ENCODE data around the gene RAI14.
"Not testable (repeated sequence)": the region's sequence is repeated elsewhere in the genome, so short reads cannot be mapped to it uniquely, and the experiment has no call there.

The RAI14 gene

DNA sequence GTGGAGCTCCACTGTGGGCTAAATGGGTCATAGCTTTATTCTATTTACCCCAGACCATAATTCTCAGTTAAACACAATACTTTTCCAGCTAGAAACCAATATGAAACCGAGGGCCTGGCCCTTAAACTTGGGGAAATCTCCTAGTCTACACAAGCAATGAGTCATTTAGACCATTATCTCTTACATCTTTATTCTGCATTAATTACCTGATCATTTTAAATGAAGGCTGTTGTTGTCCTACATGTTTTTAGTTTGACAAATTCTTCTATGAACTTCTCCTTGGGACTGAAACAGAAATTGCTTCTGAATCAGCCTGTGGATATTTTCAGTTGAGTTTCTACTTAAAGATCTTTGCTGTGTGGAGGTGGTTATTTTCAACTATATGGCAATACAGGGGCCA is 37.9 kb downstream of the RAI14 start:
- TF ChIP-seq ZNF274 (IDR thresholded peaks at IDR 0.05; ENCODE audit: low read depth, low read length): no peak
- no peak overlapping the region for H3K4me3 ChIP-seq (ENCODE audit: low read length)

DNA sequence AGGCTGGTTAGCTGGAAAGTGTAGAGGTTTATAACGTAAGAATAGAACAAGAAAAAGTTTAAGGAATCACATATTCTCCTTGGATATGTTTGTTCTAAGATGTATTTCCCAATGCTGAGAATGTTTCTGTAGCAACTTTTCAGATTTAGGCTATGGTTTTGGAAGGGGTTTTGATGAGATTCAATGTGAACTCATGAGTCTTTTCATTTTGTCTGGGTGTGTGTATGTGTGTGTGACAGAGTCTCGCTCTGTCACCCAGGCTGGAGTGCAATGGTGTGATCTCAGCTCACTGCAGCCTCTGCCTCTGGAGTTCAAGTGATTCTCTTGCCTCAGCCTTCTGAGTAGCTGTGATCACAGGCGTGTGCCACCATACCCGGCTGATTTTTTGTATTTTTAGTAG is 38.6 kb downstream of the RAI14 start:
- no peak overlapping the region for H3K4me3 ChIP-seq (ENCODE audit: low read length)
- TF ChIP-seq ZNF274 (IDR thresholded peaks at IDR 0.05; ENCODE audit: low read depth, low read length): no peak

GRCh38 chr5:34695275-34696027 is 39.3 kb downstream of the RAI14 start:
- H3K4me3 ChIP-seq (ENCODE audit: low read length): no peak overlapping the region
- no peak for TF ChIP-seq ZNF274 (IDR thresholded peaks at IDR 0.05; ENCODE audit: low read depth, low read length)

GRCh38 chr5:34697308-34698108 is 41.4 kb downstream of the RAI14 start:
- TF ChIP-seq ZNF274 (IDR thresholded peaks at IDR 0.05; ENCODE audit: low read depth, low read length): no peak
- H3K4me3 ChIP-seq (ENCODE audit: low read length): no peak overlapping the region

GRCh38 chr5:34698109-34698419 is 41.9 kb downstream of the RAI14 start:
- no peak overlapping the region for H3K4me3 ChIP-seq (ENCODE audit: low read length)
- TF ChIP-seq ZNF274 (IDR thresholded peaks at IDR 0.05; ENCODE audit: low read depth, low read length): no peak

- no peak overlapping the region for H3K4me3 ChIP-seq (ENCODE audit: low read length)
- TF ChIP-seq ZNF274 (IDR thresholded peaks at IDR 0.05; ENCODE audit: low read depth, low read length): no peak
Measured at GRCh38 chr5:34698754-34699153, 42.6 kb downstream of the RAI14 start.

DNA sequence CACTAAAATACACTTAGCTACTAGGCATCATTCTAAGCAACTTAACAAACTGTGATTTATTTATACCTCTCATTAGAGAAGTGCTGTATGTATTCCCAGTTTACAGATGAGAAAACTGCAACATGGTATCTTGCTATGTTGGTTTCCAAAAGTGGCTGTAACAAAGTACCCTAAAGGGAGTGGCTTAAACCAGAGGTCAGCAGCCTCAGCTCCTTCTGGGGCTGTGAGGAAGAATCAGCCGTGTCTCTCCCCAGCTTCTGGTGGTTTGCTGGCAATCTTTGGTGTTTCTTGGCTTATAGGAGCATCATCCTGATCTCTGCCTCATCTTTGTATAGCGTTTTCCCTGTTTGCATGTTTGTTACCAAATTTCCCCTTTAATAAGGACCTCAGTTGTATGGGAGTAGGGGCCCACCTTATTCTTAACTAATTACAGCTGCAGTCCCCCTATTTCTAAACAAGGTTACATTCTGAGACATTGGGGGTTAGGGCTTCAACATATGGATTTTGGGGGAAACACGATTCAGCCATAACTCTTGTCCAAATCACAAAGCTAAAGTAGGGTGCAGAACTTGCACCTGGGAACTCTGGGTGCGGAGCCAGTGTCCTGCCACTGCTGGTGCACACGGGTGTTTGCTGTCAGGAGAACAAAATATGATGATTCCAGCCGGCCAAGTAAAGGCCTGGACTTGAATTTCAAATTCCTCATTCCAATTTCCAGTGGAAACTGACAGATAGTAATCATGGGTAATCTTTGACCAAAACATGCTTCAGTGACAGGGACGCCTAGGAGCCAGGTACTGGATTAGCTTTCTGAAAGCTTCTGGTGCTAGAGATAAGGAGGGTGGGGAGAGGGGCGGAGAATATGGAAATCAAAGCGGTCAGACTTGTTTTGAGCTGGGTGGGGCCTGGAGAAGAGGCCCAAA is 43.3 kb downstream of the RAI14 start:
- TF ChIP-seq ZNF274 (IDR thresholded peaks at IDR 0.05; ENCODE audit: low read depth, low read length): no peak
- H3K4me3 ChIP-seq (ENCODE audit: low read length): no peak overlapping the region

DNA sequence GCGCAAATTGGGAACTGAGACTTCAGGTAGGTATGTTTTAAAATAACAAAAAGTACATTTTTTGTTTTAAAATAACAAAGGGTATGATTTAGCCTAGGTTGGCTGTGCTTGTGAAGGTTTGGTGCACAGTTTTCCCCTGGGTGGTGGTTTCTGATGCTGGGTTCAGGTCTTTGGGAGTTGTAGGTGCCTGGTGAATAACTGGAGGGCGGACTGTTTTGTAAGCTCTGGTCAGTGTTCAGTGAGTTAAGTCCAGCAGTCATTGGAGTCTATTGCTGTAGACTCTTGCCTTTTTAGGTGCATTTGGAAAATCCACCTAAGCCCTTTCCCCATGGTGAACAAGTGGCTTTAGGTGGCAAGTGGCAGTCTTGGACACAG is 43.9 kb downstream of the RAI14 start:
- no peak overlapping the region for H3K4me3 ChIP-seq (ENCODE audit: low read length)
- TF ChIP-seq ZNF274 (IDR thresholded peaks at IDR 0.05; ENCODE audit: low read depth, low read length): no peak

DNA sequence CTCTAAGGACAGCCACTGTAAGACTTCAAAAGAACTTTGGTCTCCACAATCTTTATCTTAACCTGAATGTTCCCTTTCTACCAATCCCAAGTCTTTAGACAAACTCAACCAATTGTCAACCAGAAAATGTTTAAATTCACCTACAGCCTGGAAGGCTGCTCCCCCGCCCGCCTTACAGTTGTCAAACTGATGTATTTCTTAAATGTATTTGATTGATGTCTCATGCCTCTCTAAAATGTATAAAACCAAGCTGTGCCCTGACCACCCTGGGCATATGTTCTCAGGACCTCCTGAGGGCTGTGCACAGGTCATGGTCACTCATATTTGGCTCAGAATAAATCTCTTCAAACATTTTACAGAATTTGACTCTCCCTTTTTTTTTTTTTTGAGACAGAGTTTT is 45.3 kb downstream of the RAI14 start:
- not testable (repeated sequence) for H3K4me3 ChIP-seq (ENCODE audit: low read length)

DNA sequence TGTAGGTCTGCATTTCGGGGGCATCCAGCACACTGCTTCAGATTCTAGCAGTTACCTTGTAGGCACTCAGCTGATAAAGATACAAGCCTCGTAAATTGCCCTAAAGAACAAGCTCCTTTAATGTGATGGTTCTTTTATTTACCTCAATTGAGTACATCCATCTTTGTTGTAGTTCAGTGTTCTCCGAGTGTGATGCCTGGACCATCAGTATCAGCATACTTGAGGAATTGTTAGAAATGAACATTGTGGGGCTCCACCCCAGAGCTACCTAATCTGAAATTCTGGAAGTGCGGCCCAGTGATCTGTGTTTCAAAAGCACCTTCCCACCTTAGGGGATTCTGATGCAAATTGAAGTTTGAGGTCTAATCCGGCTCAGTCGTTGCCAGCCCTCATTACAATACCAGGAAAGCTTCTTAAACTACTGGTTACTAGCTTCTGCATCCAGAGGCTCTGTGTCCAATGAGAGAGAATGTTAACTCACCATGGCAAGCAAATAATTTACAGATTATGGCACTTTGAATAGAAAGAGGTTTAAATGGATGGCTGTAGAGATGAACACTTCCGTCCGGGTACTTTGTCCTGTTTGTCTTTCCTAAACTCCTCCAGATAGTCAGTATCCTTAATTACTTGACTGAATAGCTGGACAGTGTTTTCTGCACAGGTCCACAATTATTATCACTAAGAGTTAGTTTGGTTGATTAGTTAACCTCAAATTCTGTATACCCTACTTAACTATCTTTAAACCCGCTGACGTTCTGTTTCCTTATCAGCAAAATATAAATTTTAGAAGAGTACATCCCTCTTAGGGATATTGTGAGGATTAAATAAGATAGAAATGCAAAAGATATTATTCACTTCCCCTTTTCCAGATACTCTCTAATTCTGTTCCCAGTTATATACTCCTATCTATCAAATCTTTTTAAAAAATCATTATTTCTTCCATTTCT is 47.9 kb downstream of the RAI14 start:
- no peak for TF ChIP-seq ZNF274 (IDR thresholded peaks at IDR 0.05; ENCODE audit: low read depth, low read length)
- no peak overlapping the region for H3K4me3 ChIP-seq (ENCODE audit: low read length)

GRCh38 chr5:34706084-34706483 is 50.0 kb downstream of the RAI14 start:
- H3K4me3 ChIP-seq (ENCODE audit: low read length): no peak overlapping the region
- TF ChIP-seq ZNF274 (IDR thresholded peaks at IDR 0.05; ENCODE audit: low read depth, low read length): no peak

GRCh38 chr5:34707451-34708107 is 51.5 kb downstream of the RAI14 start:
- no peak for TF ChIP-seq ZNF274 (IDR thresholded peaks at IDR 0.05; ENCODE audit: low read depth, low read length)

DNA sequence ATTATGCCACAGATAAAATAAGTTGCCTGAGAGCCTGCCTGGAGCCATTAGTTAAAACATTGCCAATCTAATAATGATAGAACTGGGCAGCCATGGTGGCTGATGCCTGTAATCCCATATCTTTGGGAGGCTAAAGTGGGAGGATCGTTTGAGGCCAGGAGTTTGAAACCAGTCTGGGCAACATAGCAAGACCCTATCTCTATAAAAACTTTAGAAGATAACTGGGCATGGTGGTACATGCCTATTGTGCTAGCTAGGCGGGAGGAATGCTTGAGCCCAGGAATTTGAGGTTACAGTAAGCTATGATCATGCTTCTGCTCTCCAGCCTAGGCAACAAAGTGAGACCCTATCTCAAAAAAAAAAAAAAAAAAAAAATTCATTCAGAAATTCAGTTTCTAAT is 52.6 kb downstream of the RAI14 start:
- H3K4me3 ChIP-seq (ENCODE audit: low read length): no peak overlapping the region
- TF ChIP-seq ZNF274 (IDR thresholded peaks at IDR 0.05; ENCODE audit: low read depth, low read length): no peak

More at GRCh38 chr5:34707451-34708107, 51.5 kb downstream of the RAI14 start:
- H3K4me3 ChIP-seq (ENCODE audit: low read length): no peak overlapping the region
